Measurements from ENCODE around the gene ASGR2.
"Not testable (repeated sequence)": the region's sequence is repeated elsewhere in the genome, so short reads cannot be mapped to it uniquely, and the experiment has no call there.

Gene ASGR2

GRCh38 chr17:7114241-7114874 is at the start of gene ASGR2:
Gene ASGR2 (minus strand): TSS chr17:7114822. CDS start chr17:7114240, 582 bp downstream.
- in situ Hi-C loops (cut with MboI; ENCODE audit: low sequenced_read_pairs, unreplicated experiment): no loop called here
- DNase-seq (ENCODE audit: low spot score): no peak
- no peak for TF ChIP-seq CTCF (IDR thresholded peaks at IDR 0.05; ENCODE audit: borderline replicate concordance, control extremely low read depth, extremely low read depth, insufficient read depth, missing control alignments)

- in situ Hi-C loops (cut with MboI; ENCODE audit: low sequenced_read_pairs, unreplicated experiment); DNase-seq (ENCODE audit: low spot score): not testable (repeated sequence)
These were observed 44.9 kb upstream of the ASGR2 start for GRCh38 chr17:7159571-7159970.

GRCh38 chr17:7158424-7158823 is 43.8 kb upstream of the ASGR2 start:
- in situ Hi-C loops (cut with MboI; ENCODE audit: low sequenced_read_pairs, unreplicated experiment); DNase-seq (ENCODE audit: low spot score): not testable (repeated sequence)

GRCh38 chr17:7156342-7156940 is 41.8 kb upstream of the ASGR2 start:
- in situ Hi-C loops (cut with MboI; ENCODE audit: low sequenced_read_pairs, unreplicated experiment): no loop called here
- no peak for TF ChIP-seq CTCF (IDR thresholded peaks at IDR 0.05; ENCODE audit: borderline replicate concordance, control extremely low read depth, extremely low read depth, insufficient read depth, missing control alignments)

GRCh38 chr17:7147772-7148171 is 33.1 kb upstream of the ASGR2 start:
- no peak for DNase-seq (ENCODE audit: low spot score)
- TF ChIP-seq CTCF (IDR thresholded peaks at IDR 0.05; ENCODE audit: borderline replicate concordance, control extremely low read depth, extremely low read depth, insufficient read depth, missing control alignments): no peak
- in situ Hi-C loops (cut with MboI; ENCODE audit: low sequenced_read_pairs, unreplicated experiment): loop anchor here (25.0 kb wide), 1 partner anchor 235 kb away; no protein-coding TSS in a partner anchor

More at GRCh38 chr17:7156342-7156940, 41.8 kb upstream of the ASGR2 start:
- no peak for DNase-seq (ENCODE audit: low spot score)

- TF ChIP-seq CTCF (IDR thresholded peaks at IDR 0.05; ENCODE audit: borderline replicate concordance, control extremely low read depth, extremely low read depth, insufficient read depth, missing control alignments): no peak
- in situ Hi-C loops (cut with MboI; ENCODE audit: low sequenced_read_pairs, unreplicated experiment): loop anchor here (25.0 kb wide), 1 partner anchor 234 kb away; no protein-coding TSS in a partner anchor
- DNase-seq (ENCODE audit: low spot score): no peak
These were observed 31.5 kb upstream of the ASGR2 start for GRCh38 chr17:7146115-7146514.

GRCh38 chr17:7144213-7144612 is 29.6 kb upstream of the ASGR2 start:
- in situ Hi-C loops (cut with MboI; ENCODE audit: low sequenced_read_pairs, unreplicated experiment): loop anchor here (25.0 kb wide), 1 partner anchor 232 kb away; no protein-coding TSS in a partner anchor
- TF ChIP-seq CTCF (IDR thresholded peaks at IDR 0.05; ENCODE audit: borderline replicate concordance, control extremely low read depth, extremely low read depth, insufficient read depth, missing control alignments): no peak
- DNase-seq (ENCODE audit: low spot score): no peak

Measured in GM13976 (cell line).